GM12874 (cell line): ENCODE measurements around the gene SH3GL1.

Experiments used
- TF ChIP-seq, protein P1 (sequence below): IDR thresholded peaks from 2 replicates; pipeline ENCODE4 v1.5.1; 2011; ENCODE audit warnings: low read depth, mild to moderate bottlenecking, control low read depth, low read length, moderate library complexity; ENCODE audit not compliant: insufficient read depth

The SH3GL1 gene

DNA sequence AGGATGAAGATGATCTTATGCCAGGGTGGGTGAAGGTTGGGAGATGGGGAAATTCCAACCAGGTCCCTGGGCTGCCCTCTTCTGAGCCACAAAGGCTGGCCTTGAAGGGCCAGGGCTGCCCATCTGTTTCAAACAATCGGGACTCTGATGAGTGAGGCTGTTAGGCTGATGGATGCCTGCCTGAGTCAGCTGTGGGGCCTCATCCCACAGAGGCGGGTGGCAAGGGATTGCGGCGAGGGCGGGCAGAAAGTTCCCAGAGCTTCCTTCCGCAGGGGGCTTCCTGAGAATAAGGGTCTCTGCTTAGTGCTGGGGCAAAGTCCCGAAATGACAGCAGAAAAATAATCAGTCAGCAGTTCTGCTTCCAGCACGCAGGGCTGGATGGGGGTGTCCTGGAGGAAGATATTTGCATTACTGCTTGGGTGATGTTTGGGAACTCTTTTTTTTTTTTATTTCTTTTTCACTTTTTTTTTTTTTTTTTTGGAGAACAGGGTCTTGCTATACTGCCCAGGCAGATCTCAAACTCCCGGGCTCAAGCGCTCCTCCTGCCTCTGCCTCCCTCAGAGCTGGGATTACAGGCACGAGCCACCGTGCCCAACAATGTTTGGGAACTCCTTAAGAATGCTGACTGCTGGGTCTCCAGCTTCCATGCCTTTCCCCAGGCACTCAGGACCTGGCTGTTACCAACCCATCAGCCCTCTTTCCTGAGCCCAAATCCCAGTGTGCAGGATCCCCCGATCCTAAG, 14.1 kb downstream of the SH3GL1 start:
- TF ChIP-seq, protein P1, sequence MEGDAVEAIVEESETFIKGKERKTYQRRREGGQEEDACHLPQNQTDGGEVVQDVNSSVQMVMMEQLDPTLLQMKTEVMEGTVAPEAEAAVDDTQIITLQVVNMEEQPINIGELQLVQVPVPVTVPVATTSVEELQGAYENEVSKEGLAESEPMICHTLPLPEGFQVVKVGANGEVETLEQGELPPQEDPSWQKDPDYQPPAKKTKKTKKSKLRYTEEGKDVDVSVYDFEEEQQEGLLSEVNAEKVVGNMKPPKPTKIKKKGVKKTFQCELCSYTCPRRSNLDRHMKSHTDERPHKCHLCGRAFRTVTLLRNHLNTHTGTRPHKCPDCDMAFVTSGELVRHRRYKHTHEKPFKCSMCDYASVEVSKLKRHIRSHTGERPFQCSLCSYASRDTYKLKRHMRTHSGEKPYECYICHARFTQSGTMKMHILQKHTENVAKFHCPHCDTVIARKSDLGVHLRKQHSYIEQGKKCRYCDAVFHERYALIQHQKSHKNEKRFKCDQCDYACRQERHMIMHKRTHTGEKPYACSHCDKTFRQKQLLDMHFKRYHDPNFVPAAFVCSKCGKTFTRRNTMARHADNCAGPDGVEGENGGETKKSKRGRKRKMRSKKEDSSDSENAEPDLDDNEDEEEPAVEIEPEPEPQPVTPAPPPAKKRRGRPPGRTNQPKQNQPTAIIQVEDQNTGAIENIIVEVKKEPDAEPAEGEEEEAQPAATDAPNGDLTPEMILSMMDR: no peak

DNA sequence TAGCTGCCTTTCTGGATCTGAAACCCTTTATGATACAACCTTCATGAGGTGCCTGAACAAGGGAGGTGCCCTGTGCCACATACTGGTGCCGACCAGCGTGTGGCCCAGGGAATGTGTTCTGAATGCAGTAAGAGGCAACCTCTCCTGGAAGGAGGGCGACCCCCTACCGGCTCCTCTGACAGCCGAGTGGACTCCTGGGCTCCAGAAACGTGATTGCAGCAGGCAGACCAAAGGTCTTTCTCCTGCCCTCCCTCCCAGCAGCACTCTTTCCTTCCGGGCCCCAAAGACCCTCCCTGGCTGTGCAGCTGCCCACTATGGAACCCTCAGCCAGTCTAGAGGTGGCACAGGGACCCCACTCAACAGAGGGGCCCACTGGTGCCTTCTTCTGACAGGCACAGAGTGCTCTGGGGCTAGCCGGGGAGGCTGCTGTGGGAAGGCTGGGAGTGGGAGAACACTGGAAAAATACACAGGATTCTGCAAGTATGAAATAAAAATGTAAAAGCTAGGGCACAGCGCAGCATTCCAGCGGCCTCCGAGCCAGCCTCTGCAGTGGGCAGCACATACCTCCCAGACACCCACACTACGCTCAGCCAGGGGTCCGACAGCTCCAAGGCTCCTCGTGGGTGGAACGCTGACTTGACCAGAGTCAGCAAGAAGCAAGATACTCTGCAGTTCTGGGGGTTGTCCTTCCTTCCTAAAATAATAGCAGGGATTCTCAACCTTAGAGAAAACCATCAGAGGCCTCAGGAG, 14.9 kb downstream of the SH3GL1 start:
- TF ChIP-seq, protein P1: no peak

DNA sequence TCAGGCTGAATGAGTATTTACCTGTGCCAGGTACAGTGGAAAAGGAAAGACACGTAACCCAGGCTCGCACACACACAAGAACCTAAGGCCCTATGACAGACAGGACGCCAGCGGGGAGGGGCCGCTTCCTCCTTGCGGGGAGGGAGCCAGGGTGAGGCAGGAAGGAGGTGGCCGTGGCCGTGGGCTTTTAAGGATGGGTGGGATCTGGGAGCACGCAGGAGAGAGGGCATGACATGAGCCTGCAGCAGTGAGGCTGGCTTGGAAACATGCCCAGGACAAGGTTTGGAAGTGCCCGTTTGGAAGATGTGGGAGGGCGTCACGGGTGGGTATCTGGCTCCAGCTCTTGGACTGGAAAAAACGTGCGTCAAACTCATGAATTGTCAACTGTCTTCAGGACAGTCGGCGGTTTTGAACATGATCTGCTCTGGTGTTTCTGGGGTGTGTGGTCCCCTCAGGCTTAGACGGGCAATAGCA, 20.1 kb downstream of the SH3GL1 start:
- TF ChIP-seq, protein P1: no peak

DNA sequence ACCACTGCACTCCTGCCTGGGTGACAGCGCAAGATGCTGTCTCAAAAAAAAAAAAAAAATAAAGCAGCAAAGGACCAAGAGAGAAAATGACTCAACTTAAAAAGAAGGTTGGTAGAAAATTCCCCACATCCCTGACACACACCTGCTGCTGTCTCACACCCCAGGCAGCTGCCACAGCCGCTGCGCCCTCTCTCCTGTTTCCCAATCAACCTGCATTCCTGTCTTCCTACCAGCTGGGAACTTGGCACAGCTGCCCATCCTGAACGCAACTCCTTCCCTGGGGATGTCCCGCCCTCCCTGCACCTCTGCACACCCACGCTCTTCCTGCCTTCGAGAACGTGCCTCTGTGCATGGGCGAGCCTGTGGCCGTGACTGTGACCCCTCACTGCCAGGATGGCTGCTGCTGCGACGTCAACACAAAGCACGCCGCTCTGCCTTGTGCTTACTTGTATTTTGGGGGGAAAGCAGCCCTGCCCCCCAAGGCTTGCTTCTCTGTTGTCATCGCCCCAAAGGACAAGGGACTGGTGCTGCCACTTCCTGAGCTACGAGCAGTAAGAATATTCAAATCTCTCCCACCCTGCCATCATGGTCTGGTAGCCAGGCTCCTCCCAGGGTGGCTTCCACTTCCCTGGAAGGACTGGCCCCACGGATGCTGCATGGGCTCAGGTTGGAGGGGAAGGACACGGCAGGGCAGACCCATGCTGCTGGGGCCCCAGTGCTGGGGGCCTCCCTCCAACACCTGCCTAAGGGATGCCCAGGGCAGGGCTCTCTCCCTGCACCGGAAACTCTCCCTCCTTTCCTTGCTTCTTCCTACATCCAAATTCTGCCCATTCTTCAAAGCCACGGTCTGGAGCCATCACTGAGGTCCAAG, 20.7 kb downstream of the SH3GL1 start:
- TF ChIP-seq, protein P1: no peak

DNA sequence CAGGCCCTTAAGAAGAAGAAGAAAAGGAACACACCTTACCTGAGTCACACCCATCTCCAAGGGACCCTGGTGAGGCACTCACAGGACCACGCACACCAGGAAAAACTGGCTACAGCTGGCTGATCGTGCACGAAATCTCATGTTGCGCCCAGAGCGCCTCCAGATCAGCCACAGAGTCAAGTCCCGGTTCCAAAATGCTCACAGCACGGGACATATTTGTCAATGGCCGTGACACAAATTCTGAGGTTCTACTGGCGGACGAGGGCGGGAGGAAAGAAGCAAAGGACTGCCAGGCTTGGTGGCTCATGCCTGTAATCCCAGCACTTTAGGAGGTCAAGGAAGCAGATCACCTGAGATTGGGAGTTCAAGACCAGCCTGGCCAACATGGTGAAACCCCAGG, 21.5 kb downstream of the SH3GL1 start:
- TF ChIP-seq, protein P1: no peak

DNA sequence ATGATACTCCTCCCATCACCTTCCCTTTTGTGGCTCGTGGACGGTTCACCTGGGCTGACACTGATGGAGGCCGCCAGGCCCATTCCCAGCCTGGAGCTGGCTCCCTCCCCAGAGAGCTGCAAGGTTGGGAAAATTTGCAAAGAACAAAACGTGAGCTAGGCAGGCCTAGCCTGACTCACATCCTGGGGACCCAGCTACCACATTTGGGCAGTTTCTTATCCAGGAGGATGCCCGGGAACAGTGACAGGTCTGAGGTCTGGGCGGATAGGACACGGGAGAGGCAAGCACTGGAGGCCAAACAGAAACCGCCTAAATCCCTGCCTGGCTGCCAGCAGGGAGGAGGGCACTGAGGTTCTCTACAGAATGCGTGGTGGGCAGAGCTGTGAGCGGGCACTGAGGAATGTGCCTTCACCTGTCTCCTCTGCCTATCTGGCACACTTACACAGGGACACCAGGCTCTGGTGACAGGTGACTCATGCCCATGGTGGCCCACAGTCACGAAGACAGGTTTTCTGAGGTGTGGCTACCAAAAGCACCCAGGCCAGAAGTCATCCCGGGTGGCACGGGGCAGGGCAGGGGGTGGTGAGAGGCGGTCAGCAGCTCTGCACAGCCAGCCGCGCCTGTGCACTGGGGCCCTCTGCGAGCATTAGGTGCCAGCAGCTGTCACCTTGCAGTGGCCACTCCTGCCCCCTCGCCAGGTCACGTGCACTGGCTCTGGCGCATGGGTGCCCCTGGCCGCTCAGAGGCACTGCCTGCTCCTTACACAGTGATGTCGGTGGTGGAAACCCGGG, 23.2 kb downstream of the SH3GL1 start:
- TF ChIP-seq, protein P1: no peak

DNA sequence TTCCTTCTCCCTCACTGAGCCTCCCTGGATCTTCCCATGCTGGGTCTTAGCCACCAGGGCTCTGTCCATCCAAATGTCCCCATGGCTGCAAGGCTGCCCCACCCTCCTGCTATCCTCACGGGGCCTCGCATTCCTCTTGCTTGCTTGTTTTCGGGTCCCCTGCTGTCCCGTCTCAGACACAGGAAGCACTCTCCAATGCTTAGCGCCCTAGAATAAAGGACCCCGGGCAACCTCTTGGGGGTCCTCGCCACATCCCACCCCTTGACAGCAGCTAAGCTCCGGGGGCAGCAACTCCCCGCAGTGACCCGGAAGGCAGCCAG, 23.7 kb downstream of the SH3GL1 start:
- TF ChIP-seq, protein P1: no peak
